ENCODE results near the gene SETBP1.
"Not testable (repeated sequence)": the region's sequence is repeated elsewhere in the genome, so short reads cannot be mapped to it uniquely, and the experiment has no call there.

SETBP1 gene

DNA sequence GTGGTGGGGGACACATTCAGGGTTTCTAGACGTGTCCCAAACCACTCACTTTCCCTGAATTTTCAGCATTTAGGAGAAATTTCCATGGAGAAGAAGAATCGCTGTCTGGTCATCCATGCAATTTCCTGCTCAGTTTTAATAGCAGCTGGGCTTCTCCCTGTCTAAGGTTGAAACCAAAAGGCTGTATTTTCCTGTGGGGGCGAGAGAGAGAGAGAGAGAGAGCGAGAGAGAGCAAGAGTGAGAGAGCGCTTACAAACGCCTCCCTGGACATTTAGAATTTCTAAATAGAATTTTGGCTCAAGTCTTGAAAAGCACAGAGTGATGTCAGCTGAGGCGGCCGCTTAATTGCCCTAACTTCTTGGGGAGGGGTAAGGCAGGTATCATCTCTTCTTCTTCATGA lies 110.8 kb downstream of the SETBP1 start:
- no peak for DNase-seq (ENCODE audit: low spot score)

DNA sequence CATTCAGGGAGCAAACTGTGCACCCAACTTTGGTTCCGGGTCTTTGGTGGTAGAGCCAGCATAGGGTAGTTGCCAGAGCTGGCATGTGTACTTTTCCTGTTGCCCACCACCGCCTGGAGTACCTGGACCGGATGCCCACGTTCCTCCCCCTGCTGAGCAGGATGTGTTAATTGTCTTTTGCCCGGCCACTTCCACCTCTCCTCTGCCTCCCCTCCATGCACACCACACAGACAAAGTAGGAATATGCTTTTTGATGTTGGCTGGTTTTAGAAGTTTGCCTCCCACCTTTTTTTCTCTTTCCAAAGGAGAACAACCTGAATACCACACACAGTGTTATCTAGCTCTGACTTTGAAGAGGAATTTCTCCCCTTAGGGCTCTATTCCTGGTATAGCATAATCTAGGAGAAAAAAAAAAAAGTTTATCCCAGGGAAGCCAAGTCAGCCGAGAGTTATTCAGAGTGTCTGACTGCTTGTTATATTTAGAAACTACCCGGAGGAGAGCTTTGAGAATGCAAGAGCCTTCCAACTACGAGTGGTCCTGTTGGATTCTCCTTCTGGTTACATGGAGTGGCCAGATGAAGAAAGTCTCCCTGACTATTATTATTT lies 111.9 kb downstream of the SETBP1 start:
- no peak for DNase-seq (ENCODE audit: low spot score)

DNA sequence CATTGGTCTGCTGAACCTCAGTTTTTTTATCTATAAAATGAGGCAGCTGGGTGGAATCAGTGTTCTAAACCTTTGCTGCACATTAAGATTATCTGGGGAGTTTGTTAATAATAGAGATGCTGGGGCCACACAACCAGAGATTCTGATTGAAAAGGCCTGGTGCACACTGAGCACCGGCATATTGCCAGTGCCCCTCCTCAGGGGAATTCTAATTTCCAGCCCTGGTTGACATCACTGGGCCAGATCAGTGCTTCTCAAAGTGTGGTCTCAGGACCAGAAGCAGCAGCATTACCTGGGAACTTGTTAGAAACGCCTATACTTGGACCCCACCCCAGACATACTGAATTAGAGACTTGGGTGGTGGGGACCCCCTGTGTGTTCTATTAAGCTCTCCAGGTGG lies 112.5 kb downstream of the SETBP1 start:
- no peak for DNase-seq (ENCODE audit: low spot score)

DNA sequence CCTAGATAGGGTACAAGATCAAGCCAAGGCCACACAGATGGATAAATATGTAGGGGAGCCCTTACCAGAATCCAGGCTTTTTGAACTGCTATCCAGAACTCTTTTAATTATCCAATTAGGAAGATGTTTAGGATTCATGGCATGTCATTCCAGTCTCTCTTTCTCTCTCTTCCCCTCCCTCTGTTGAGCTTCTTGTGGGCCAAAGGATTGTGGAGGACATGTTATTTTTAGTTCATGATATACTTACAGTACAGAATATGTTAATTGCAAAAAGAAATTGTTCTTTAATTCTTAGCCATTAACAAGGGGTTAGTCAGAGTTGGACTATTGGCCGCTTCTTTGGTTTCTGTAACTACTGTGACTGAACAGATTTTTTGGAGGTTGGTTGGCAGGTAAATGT lies 113.0 kb downstream of the SETBP1 start:
- no peak for DNase-seq (ENCODE audit: low spot score)

DNA sequence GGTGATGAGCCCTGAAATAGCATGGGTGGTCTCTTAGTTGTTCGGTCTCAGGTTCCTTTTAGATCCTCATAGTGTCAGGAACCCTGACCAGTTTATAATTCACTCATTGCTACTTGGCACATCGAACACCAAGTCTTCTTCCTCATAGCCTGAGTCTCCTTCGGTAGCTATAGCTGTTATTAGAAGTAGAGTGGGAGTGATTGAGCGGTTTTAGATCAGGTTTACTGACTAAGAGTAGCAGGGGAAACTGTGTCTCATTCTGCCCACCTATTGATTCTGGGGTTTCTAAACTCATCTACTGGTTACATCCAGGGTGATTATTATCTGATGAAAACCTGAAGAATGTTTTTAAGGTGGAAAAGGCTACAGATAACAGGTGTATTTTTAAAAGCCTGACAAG lies 114.6 kb downstream of the SETBP1 start:
- DNase-seq (ENCODE audit: low spot score) = no peak

DNA sequence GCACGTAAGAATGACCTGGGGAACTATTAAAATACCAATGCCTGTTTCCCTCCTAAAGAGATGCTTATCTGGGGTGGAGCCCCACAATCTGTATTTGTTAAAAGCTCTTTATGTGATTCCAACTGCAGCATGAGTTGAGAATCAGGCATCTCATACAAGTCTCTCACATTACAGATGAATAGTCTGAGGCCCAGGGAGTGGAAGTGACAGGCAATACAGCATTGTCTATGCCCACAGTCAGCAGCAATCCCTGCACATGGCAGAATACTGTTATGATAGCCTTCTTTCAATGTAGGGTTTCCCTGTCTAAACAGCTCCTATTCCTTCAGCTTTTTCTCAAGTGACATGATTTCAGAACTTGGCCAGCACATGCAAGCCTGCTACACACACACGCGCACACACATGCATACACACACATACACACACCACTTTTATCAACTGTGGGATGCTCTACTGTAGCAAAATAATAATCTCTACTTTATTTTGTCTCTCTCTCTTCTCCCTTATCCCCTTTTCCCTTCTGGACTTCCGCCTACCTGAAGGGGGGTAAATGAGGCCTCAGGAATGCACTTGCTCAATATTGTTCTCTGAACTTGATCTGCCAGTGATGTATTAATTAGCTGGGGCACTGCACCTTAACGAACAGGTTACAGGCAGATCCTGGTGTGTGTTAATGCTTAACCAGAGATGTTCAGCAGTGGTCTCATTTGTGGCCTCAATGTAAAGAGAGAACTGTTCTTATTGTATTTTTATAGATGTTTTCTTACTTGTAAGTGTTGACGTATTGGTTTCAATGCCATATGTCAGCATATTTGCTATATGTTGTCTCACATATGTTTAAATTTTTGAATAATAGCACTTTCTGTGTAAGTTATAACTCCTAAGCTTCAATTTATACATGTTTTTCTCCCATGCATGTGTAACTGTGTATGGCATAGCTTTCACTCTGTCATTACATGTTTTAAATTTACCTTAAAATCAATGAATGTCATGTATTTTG lies 116.0 kb downstream of the SETBP1 start:
- DNase-seq (ENCODE audit: low spot score) = no peak

DNA sequence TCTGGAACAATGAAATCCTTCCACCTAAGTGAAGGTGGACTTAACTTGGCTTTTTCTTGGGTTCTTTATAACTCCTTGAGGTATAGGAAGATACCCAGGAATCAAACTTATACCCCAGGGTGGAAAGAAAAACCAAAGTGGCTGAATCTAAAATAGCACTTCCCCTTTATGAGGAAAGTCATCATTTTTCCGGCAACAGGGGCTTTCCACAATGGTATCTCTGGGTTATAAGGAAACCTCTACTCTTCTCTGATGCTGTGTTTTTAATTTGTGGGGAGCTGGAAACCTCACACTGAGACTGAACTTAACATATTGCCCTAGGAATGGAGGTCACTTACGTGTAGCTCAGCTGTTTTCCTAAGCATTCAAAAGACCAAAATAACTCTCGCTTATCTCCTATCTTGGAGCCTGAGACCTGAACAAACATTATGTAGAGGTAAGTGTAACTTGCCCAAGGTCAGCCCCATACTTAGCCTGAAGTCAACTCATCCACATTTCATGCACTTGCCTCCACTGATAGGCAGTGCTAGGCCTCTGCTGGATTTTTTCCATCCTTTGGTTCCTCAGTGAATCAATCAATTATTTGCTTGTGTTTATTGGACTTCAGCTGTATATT lies 117.9 kb downstream of the SETBP1 start:
- DNase-seq (ENCODE audit: low spot score) = no peak

DNA sequence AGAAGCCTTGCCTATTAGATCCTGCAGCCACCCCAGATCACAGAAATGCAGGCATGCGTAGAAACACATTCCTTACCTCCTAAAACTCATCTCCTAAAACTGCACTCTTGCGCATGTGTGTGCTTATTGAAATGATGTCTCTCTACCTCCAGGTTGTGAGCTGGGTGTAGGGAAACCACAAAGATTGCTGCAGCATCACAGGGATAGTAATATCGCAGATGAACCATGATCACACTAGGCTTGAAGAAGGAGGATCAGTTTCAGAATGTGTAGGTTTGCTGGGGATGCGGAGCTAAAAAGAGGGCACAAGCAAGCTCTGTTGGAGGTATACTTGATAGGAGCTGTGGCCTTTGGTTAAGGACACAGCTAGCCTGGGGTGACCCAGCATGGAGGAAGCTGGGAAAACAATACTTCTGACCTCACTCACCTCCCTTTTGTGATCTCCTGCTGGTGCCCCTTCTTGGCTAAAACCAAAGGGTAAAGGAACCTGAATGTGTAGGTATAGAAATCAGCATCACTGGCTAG lies 118.8 kb downstream of the SETBP1 start:
- DNase-seq (ENCODE audit: low spot score) = no peak

DNA sequence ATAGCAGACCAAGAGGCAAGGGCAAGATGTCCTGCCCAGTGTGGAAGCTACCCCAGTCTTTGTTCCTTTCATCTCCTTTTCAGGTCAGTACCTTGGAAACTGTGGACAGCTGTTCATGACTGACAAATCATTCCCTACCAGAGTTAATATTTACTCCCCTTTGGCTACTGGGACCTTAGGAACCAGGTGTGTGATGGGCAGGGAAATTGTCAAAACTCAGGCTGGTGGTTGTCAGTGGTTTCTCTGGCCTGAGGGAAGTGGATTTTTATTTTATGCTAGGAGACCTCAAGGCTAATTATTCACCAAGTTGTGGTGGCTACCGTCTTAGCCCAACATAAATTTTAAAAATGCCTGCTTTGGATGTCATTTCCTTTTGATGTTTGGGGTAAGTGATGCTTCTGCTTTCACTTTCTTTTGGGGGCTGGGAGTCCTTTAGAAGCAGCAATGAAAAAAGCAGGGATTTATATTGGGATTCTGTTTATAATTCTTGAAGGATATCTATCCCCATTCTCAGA lies 119.3 kb downstream of the SETBP1 start:
- DNase-seq (ENCODE audit: low spot score) = no peak

DNA sequence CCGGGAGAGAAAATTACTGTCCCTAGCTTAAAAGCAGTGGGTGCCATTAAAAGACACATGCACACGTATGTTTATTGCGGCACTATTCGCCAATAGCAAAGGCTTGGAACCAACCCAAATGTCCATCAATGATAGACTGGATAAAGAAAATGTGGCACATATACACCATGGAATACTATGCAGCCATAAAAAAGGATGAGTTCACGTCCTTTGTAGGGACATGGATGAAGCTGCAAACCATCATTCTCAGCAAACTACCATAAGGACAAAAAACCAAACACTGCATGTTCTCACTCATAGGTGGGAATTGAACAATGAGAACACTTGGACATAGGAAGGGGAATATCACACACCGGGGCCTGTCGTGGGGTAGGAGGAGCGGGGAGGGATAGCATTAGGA lies 120.1 kb downstream of the SETBP1 start:
- not testable (repeated sequence) for DNase-seq (ENCODE audit: low spot score)

DNA sequence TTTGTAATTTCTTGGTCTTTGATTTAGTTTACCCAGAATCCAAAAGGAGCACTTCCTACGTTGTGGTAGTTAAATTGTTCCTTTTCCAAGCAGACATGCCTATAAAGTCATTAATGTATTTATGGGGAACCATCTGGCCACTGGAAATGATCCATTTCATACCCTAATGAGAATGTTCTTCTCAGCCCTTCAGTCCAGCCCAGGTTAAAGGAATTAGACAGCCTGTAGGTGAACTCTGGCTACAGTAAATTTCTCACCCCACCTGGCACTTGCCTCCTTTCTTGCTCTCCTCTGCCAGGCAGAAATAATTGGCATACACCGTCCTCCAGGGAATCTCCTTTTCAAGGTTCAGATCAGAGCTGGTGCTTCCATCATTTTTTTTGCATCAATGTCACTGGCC lies 121.1 kb downstream of the SETBP1 start:
- DNase-seq (ENCODE audit: low spot score) = no peak

DNA sequence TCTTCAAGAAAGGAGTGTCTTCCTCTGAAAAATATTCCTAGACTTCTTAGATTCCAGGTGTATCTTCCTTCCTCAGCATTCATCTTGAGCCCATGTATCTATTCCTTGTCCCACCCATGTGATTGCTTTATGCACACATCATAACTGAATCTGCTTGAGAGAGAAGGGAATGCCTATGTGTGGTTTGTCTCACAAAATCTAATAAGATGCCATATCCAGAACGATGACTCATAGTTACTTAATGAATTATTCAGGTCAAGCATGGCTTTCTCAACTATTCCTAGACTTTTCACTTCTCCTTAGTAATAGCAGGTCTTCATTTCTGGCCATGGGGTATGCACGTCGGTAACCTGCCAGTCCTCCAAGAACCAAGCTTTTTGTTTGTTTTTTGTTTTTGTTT lies 121.8 kb downstream of the SETBP1 start:
- no peak for DNase-seq (ENCODE audit: low spot score)

DNA sequence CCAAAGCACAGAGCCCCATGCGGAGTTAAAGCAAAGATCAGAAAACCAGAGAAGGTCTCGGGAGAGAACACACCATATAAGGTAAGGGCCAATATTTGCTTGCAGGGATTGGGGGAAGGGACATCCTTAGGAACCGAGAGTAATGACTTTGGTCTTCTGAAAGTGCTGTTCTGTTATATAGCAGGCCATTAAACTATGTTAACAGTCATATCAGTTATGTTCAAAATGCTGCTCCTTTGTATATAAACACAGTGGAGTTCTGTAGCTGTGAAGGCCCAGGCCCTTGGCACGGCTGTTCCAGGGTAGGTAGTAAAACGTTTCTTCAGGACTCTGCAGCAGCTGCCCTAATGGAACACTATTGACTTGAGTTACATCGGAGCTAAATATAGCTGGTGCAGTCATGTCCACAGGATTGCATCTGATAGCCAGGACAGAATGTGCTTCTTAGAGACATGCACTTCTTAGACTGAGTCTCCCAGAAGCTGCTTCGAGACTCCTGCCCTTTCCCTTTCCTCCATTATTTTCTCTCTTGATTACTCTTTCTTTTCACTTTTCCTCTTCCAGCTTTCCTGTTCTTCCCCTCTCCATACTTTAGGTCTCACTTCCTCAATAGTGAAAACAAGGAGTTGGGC lies 122.4 kb downstream of the SETBP1 start:
- no peak for DNase-seq (ENCODE audit: low spot score)

DNA sequence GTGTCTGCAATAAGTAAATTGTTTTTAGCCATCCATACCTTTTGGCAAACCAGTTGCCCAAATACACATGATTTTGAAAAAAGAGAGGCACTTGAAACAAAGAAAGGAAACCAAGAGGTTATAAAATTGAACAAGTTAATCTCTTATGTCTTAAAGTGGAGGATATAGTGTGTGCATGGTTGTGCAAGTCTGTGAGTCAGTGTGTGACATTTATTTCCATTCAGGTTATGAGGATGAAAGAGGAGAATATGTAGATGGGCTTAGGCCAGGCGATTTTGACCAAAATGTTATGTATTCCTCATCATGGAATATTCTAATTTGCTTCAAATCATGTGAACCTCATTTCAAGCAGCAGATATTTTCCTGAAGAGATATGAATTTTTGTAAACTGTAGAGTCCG lies 123.3 kb downstream of the SETBP1 start:
- no peak for DNase-seq (ENCODE audit: low spot score)

DNA sequence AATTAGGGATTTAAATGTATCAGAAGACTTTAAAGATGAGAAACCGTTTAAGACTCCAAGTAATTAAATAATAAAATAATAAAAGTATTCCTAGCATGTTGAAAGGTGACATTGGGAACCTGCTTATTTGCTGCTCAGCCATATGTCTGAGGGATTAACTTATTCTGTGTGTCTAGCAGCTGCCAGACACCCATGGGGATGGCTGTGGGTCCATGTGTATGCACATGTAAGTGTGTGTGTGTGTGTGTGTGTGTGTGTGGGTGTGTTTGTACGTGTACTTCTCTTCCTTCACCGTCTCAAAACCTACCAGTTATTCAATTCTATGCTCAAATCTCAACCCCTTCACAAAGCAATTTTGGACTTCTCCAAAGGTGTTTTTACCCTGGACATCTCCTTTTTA lies 124.5 kb downstream of the SETBP1 start:
- no peak for DNase-seq (ENCODE audit: low spot score)

DNA sequence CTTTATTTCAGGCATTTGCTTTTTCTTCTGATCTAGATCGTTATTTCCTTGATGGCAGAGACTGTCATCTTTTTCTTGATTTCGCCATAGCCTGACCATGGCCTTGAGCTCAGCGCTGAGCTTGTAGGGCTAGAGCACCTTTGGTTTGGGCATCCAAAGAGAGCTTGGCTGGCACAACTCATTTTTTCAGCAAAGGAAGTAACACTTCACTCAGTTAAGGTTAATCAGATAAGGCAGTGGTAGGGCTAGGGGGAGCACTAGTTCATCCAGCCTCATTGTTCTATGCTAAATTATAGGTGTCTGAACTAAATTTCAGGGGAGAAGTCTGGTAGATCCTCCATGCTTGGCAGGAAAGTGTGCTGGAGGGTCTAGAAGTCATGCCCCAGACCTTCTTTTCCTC lies 125.0 kb downstream of the SETBP1 start:
- no peak for DNase-seq (ENCODE audit: low spot score)

DNA sequence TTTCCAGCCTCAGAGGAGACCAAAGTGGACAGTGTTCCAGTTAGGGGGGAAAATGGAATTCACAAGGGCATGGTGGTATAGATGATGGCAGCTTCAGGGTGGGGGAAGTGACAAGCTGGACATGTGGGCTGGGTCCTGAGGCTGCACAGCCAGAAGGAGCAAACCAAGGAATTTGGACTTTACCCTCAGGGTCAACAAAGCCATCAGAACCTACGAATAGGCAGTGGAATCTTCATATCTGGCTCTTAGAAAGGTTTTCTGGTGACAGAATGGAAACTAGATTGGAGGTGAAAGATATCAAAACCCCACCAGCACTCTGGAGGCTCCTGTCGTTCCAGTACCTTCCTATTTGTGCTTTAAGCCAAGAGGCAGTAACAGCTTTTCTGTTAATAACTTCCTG lies 127.1 kb downstream of the SETBP1 start:
- DNase-seq (ENCODE audit: low spot score) = no peak

DNA sequence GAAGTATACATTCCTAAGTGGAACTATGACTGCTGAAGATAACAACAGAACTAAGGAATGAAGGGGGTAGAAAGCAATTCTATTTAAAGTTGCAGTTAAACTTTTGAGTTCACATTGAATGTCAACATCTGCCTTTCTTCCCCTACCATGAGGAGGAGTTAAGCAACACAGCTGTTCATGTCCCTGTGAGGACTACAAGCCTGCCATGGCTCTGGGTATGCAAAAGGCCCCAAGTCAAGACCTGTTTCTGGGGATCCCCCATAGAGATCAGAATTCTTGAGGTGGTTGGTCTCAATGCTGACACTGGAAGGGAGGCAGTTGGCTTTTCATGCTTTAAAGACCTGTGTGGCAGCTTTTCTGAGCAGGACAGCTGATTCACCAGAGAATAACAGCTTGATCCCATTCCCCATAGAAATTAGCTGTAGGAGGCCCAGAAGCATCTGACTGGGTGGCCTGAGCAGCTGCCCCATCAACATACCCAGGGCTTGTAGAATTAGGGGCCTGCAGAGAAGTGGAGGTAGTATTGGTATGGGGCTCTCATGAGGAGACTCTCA lies 131.0 kb downstream of the SETBP1 start:
- DNase-seq (ENCODE audit: low spot score) = no peak

DNA sequence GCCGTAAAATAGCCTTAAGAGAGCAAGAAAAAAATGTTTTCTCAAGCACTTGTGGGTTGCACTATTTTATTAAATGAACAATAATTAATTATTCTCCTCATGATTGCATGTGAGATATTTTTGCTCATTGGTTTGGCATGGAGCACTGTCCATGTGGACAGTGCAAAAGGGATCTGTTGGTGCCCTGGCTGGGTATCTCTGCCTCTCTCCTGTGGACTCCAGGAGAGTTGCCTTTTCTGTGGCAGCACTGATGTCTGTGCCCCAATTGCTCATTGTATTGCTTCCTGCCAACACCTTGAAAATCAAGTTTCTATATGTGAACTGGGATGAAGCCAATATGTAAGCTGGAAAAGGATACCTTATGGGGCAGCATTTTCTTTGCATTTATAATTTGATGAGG lies 131.7 kb downstream of the SETBP1 start:
- DNase-seq (ENCODE audit: low spot score) = no peak

DNA sequence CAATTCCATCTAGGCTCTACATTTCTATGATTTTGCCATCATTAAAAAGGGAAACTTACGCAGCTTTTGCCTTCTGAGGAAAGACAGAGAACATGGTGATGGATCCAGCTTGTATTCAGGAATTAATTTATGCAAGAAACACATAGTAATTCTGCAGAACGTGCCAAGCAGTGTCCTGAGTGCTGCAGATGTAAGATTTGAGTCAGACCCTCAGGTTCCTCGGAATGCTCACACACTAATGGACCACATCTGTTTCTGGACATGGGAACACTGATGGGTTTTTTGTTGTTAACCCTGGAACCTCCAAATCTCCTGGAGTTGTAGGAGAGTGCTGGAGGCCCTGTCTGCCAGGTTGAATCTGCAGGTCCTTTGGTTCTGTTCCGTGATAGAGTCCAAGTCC lies 132.9 kb downstream of the SETBP1 start:
- no peak for DNase-seq (ENCODE audit: low spot score)

DNA sequence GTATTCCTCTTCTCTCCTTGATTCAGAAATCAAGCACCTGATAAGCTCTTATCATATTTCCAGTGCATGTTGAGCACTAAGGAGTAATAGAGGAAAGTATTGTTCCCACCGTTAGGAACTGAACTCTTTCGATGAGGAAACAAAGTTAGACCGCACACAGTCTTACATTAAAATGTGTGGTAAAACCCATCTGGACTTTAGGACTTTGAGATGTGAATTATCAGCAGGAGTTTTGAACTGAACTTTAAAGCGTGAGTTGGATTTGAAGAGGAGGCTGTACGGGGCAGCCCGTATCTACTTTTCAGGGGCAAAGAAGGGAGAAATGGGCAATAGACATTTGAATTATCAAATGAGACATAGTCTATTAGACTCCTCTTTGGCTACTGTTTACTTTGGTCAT lies 134.4 kb downstream of the SETBP1 start:
- DNase-seq (ENCODE audit: low spot score) = no peak

DNA sequence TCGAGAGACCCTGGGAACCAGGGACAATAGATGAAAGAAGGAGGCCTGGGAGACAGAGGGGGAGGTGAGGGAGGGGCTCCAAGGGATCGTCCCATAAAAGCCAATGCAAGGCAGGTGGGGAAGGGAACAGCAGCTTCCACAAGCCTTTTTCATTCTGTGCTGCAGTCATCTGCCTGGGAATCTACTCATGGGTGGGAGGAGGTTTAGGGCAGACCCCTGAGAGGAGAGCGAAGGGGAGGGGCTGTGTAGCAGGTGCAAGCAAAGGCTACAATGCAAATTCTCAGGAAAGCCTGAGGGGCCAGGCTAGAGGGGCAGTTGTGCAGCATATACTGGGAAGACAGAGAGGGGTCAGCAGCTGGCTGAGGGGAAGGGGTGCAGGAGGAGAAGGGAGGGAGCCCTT lies 135.4 kb downstream of the SETBP1 start:
- DNase-seq (ENCODE audit: low spot score) = no peak
